Keratinocyte (primary cell): ENCODE results near the gene IL1RL2.

Experiments
- EZH2 ChIP-seq: IDR thresholded peaks from one replicate; pipeline ENCODE4 v1.6.1; 2012; ENCODE audit warnings: inconsistent platforms, mild to moderate bottlenecking, low read length, moderate library complexity
- TF ChIP-seq, protein P1 (sequence below), 3 experiments: IDR thresholded peaks in 1 of 3; conservative IDR thresholded peaks in 1 of 3; optimal IDR thresholded peaks in 1 of 3; 2 replicates in 2 of 3; 3 replicates in 1 of 3; pipeline versions ENCODE3 to v1.5.1; 2011; ENCODE audit warnings: low read length in 3 of 3, mild to moderate bottlenecking in 3 of 3, moderate library complexity in 2 of 3, control low read depth in 1 of 3, inconsistent platforms in 1 of 3; ENCODE audit not compliant: insufficient read depth in 2 of 3; ENCODE audit errors: extremely low read depth in 1 of 3

GRCh38 chr2:102179061-102179460 lies 7.8 kb upstream of the IL1RL2 start:
- TF ChIP-seq, protein P1, sequence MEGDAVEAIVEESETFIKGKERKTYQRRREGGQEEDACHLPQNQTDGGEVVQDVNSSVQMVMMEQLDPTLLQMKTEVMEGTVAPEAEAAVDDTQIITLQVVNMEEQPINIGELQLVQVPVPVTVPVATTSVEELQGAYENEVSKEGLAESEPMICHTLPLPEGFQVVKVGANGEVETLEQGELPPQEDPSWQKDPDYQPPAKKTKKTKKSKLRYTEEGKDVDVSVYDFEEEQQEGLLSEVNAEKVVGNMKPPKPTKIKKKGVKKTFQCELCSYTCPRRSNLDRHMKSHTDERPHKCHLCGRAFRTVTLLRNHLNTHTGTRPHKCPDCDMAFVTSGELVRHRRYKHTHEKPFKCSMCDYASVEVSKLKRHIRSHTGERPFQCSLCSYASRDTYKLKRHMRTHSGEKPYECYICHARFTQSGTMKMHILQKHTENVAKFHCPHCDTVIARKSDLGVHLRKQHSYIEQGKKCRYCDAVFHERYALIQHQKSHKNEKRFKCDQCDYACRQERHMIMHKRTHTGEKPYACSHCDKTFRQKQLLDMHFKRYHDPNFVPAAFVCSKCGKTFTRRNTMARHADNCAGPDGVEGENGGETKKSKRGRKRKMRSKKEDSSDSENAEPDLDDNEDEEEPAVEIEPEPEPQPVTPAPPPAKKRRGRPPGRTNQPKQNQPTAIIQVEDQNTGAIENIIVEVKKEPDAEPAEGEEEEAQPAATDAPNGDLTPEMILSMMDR (optimal IDR thresholded peaks at IDR 0.05 in 1 of 3, IDR thresholded peaks at IDR 0.05 in 1 of 3, conservative IDR thresholded peaks at IDR 0.05 in 1 of 3; ENCODE audit: extremely low read depth in 1 of 3, insufficient read depth in 2 of 3, low read length in 3 of 3), result no peak
- TF ChIP-seq EZH2, result no peak
